K562 (cell line): Measurements from ENCODE around the gene WNT7A. TPM values are rescaled to one million over a fixed set of nuclear protein-coding genes. Genes with fewer than 3 reads are reported as not detected.

ENCODE experiments used
- ATF7 ChIP-seq: fragments of 450-650 bp; IDR thresholded peaks from 2 replicates; pipeline ENCODE4 v1.7.1; 2014; ENCODE audit warnings: mild to moderate bottlenecking, moderate library complexity
- CCAR2 ChIP-seq: fragments of 200-400 bp; formaldehyde crosslinking; IDR thresholded peaks from 2 replicates; pipeline ENCODE4 v1.6.1; 2017; ENCODE audit warnings: mild to moderate bottlenecking, low read depth, low read length
- CREB3L1 ChIP-seq: fragments of 450-650 bp; IDR thresholded peaks from 2 replicates; pipeline ENCODE4 v1.6.1; 2014; ENCODE audit warnings: low read depth, mild to moderate bottlenecking, moderate library complexity, borderline replicate concordance
- E2F3 ChIP-seq: fragments of 250-450 bp; sonication (Bioruptor Pico); IDR thresholded peaks from 2 replicates; pipeline ENCODE4 v1.4.0; 2020; ENCODE audit warnings: mild to moderate bottlenecking
- FOXO4 ChIP-seq: fragments of 450-650 bp; formaldehyde crosslinking; IDR thresholded peaks from 2 replicates; pipeline ENCODE4 v1.4.0; 2020; ENCODE audit warnings: mild to moderate bottlenecking, moderate library complexity
- HMBOX1 ChIP-seq: sonication (generic); IDR thresholded peaks from 2 replicates; pipeline ENCODE4 v1.6.1; 2016
- NCOA4 ChIP-seq: fragments of 450-650 bp; IDR thresholded peaks from 2 replicates; pipeline ENCODE4 v1.6.1; 2018; ENCODE audit warnings: mild to moderate bottlenecking; ENCODE audit not compliant: partially characterized antibody
- NKRF ChIP-seq: fragments of 450-650 bp; IDR thresholded peaks from 2 replicates; pipeline ENCODE4 v1.6.1; 2016; ENCODE audit warnings: borderline replicate concordance
- POLR2G ChIP-seq: fragments of 200-400 bp; formaldehyde crosslinking; IDR thresholded peaks from 2 replicates; pipeline ENCODE4 v1.6.1; 2017; ENCODE audit warnings: low read depth, mild to moderate bottlenecking, antibody characterized with exemption, low read length, moderate library complexity
- RFX7 ChIP-seq: fragments of 250-450 bp; sonication (Bioruptor Pico); IDR thresholded peaks from 2 replicates; pipeline ENCODE4 v1.5.1; 2021; ENCODE audit warnings: mild to moderate bottlenecking
- SOX6 ChIP-seq: fragments of 450-650 bp; IDR thresholded peaks from 2 replicates; pipeline ENCODE4 v1.6.1; 2014; ENCODE audit warnings: mild to moderate bottlenecking
- SP2 ChIP-seq: IDR thresholded peaks from 2 replicates; pipeline ENCODE4 v1.6.1; 2011; ENCODE audit warnings: mild to moderate bottlenecking, low read depth, low read length, moderate library complexity; ENCODE audit not compliant: poor library complexity, severe bottlenecking; ENCODE audit errors: extremely low read depth
- ZC3H8 ChIP-seq: fragments of 450-650 bp; IDR thresholded peaks from 2 replicates; pipeline ENCODE4 v1.6.1; 2017
- polyA plus RNA-seq, 8 experiments: library from polyadenylated mRNA; depleted of rRNA in 4 of 8; stranded (reverse) in 5 of 8; unstranded in 3 of 8; fragments of >200 nt; fragmentation: Nextera tagmentation in 2 of 8; fragmentation: Illumina TruSeq in 1 of 8; extraction: Ambion mirVana in 2 of 8; extraction: Trizol in 1 of 8; gene quantifications; 2 replicates each; pipeline versions ENCODE4 v1.2.1 to v1.2.3, GENCODE V29; 2011 to 2014; ENCODE audit warnings: inconsistent platforms in 1 of 8, missing spikeins in 1 of 8
- total RNA-seq, 7 experiments: library from RNA; depleted of rRNA in 6 of 7; stranded (reverse); fragments of >200 nt in 6 of 7; fragmentation: Illumina TruSeq in 2 of 7; extraction: Trizol in 2 of 7; gene quantifications; 2 replicates each; pipeline versions ENCODE4 v1.2.1 to v1.2.3, GENCODE V29; 2011 to 2021; ENCODE audit warnings: low replicate concordance in 1 of 7
- TF ChIP-seq, protein P1 (sequence below): fragments of 450-650 bp; IDR thresholded peaks from 2 replicates; pipeline ENCODE4 v1.6.1; 2018; ENCODE audit not compliant: partially characterized antibody
- TF ChIP-seq, protein P2 (sequence below): sonication (generic); formaldehyde crosslinking; IDR thresholded peaks from 2 replicates; pipeline ENCODE4 v1.8.0; 2023; ENCODE audit warnings: mild to moderate bottlenecking, missing genetic modification reagents

WNT7A gene
- total and polyA plus RNA-seq, 9 of the 15 experiments (the other 6 are each of a cell fraction or from before 2014, with no cell fraction given): 0.03 TPM; not detected in 8

- TF ChIP-seq CCAR2: no peak
- TF ChIP-seq NKRF: no peak
- TF ChIP-seq, protein P1, sequence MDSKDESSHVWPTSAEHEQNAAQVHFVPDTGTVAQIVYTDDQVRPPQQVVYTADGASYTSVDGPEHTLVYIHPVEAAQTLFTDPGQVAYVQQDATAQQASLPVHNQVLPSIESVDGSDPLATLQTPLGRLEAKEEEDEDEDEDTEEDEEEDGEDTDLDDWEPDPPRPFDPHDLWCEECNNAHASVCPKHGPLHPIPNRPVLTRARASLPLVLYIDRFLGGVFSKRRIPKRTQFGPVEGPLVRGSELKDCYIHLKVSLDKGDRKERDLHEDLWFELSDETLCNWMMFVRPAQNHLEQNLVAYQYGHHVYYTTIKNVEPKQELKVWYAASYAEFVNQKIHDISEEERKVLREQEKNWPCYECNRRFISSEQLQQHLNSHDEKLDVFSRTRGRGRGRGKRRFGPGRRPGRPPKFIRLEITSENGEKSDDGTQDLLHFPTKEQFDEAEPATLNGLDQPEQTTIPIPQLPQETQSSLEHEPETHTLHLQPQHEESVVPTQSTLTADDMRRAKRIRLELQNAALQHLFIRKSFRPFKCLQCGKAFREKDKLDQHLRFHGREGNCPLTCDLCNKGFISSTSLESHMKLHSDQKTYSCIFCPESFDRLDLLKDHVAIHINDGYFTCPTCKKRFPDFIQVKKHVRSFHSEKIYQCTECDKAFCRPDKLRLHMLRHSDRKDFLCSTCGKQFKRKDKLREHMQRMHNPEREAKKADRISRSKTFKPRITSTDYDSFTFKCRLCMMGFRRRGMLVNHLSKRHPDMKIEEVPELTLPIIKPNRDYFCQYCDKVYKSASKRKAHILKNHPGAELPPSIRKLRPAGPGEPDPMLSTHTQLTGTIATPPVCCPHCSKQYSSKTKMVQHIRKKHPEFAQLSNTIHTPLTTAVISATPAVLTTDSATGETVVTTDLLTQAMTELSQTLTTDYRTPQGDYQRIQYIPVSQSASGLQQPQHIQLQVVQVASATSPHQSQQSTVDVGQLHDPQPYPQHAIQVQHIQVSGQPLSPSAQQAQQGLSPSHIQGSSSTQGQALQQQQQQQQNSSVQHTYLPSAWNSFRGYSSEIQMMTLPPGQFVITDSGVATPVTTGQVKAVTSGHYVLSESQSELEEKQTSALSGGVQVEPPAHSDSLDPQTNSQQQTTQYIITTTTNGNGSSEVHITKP: peak; percentile 46
- no peak for TF ChIP-seq FOXO4 (CRISPR knock-in tag)
- 0 out of 2 replicates have a peak, but pooled peaks have one; percentile 39 for TF ChIP-seq ATF7
- TF ChIP-seq CREB3L1: 0 out of 2 replicates have a peak, but pooled peaks have one; percentile 16
- TF ChIP-seq POLR2G: peak; percentile 81
- TF ChIP-seq HMBOX1: no peak
- no peak for TF ChIP-seq NCOA4
- no peak for TF ChIP-seq E2F3 (CRISPR knock-in tag)
- TF ChIP-seq ZC3H8: no peak
- TF ChIP-seq, protein P2, sequence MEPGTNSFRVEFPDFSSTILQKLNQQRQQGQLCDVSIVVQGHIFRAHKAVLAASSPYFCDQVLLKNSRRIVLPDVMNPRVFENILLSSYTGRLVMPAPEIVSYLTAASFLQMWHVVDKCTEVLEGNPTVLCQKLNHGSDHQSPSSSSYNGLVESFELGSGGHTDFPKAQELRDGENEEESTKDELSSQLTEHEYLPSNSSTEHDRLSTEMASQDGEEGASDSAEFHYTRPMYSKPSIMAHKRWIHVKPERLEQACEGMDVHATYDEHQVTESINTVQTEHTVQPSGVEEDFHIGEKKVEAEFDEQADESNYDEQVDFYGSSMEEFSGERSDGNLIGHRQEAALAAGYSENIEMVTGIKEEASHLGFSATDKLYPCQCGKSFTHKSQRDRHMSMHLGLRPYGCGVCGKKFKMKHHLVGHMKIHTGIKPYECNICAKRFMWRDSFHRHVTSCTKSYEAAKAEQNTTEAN (CRISPR knock-in tag): 0 out of 2 replicates have a peak, but pooled peaks have one; percentile 38
- no peak for TF ChIP-seq SOX6
- peak; percentile 12 for TF ChIP-seq SP2
- TF ChIP-seq RFX7 (CRISPR knock-in tag): no peak
Measured at GRCh38 chr3:13895155-13896105, 15.6 kb upstream of the WNT7A start (continued).
